Upper lobe of left lung (tissue), 6 donors: ENCODE results near the gene SLC24A5. TPM values are rescaled to one million over a fixed set of nuclear protein-coding genes. Genes with fewer than 3 reads are reported as not detected.
A peak's percentile ranks its signal among the peaks of the same experiment; 100 is the strongest.

ENCODE experiments used
- ATAC-seq, 2 donors: fragments of 200-7000 bp; cut with Tn5 transposase; one replicate each; pipeline ENCODE4 v1.9.1; 2022; ENCODE audit warnings: mild to moderate bottlenecking in 2 of 2, moderate library complexity in 2 of 2; ENCODE audit not compliant: low FRiP score in 2 of 2
- DNase-seq, 2 donors: peaks; one replicate each; pipeline ENCODE4 v3.0.0-alpha.2; 2019 to 2020
- H3K27ac ChIP-seq, 4 donors: fragments of 200-600 bp; sonication (generic); one replicate each; pipeline ENCODE4 v1.5.1; 2016 to 2019
- H3K27me3 ChIP-seq, 4 donors: fragments of 200-600 bp; sonication (generic); one replicate each; pipeline ENCODE4 v1.5.1; 2017 to 2019
- H3K36me3 ChIP-seq, 4 donors: fragments of 200-600 bp; sonication (generic); one replicate each; pipeline ENCODE4 v1.5.1; 2016 to 2019
- H3K4me1 ChIP-seq, 4 donors: fragments of 200-600 bp; sonication (generic); one replicate each; pipeline ENCODE4 v1.5.1; 2018 to 2019
- H3K4me3 ChIP-seq, 4 donors: fragments of 200-600 bp; sonication (generic); one replicate each; pipeline ENCODE4 v1.5.1; 2017 to 2019; ENCODE audit warnings: mild to moderate bottlenecking in 2 of 4, moderate library complexity in 1 of 4
- H3K9me3 ChIP-seq, 4 donors: fragments of 200-600 bp; sonication (generic); one replicate each; pipeline ENCODE4 v1.5.1; 2018 to 2019
- EP300 ChIP-seq, 4 donors: sonication (generic); formaldehyde crosslinking; IDR thresholded peaks; one replicate each; pipeline ENCODE4 v1.5.1; 2017; ENCODE audit warnings: antibody characterized with exemption in 4 of 4, control low read depth in 2 of 4
- POLR2A ChIP-seq, 4 donors: fragments of 450-650 bp; IDR thresholded peaks; one replicate each; pipeline ENCODE4 v1.5.1; 2016 to 2017; ENCODE audit warnings: antibody characterized with exemption in 4 of 4, mild to moderate bottlenecking in 2 of 4
- POLR2AphosphoS5 ChIP-seq, 2 donors: sonication (generic); formaldehyde crosslinking; IDR thresholded peaks; one replicate each; pipeline ENCODE4 v1.5.1; 2017; ENCODE audit warnings: antibody characterized with exemption in 2 of 2
- WGBS, 2 donors: methylation state at CpG; one replicate each; pipeline ENCODE4 v1.1.5; 2017 to 2018; 5-methylcytosine and 5-hydroxymethylcytosine counted together
- total RNA-seq, 6 donors: library from RNA; depleted of rRNA in 4 of 6; stranded (reverse); fragments of >200 nt in 4 of 6; gene quantifications; one replicate each; pipeline versions ENCODE4 v1.1.0 to v1.2.1, GENCODE V29; 2016 to 2021
- TF ChIP-seq, protein P1 (sequence below), 6 experiments: fragments of 450-650 bp in 4 of 6; fragments of 200-600 bp in 2 of 6; sonication (generic) in 2 of 6; IDR thresholded peaks; one replicate each; pipeline ENCODE4 v1.5.1; 2016 to 2019; ENCODE audit warnings: antibody characterized with exemption in 6 of 6
- donor health status: DM: no; HTN: no; CAD: no; lungs with moderate emphysema.
- donor health status: DM: no; HTN: yes; CAD: no; lungs with severe emphysema.

Gene SLC24A5
- total RNA-seq, 6 donors from 2014 or later: 0.83 TPM; not detected in 5

- Histone ChIP-seq H3K4me1 (no peaks in the 10 kb centered on the region), H3K36me3 (no peaks in the 10 kb centered on the region), H3K27me3 (no peaks in the 10 kb centered on the region), H3K27ac (no peak overlapping the region), H3K4me3 (no peak overlapping the region), H3K9me3 (no peaks in the 10 kb centered on the region)
- 74 to 75% methylated on average over 3 of the region's 3 CpGs for WGBS, 2 donors
- DNase-seq (no peak), ATAC-seq (no peak)
- TF ChIP-seq, protein P1, sequence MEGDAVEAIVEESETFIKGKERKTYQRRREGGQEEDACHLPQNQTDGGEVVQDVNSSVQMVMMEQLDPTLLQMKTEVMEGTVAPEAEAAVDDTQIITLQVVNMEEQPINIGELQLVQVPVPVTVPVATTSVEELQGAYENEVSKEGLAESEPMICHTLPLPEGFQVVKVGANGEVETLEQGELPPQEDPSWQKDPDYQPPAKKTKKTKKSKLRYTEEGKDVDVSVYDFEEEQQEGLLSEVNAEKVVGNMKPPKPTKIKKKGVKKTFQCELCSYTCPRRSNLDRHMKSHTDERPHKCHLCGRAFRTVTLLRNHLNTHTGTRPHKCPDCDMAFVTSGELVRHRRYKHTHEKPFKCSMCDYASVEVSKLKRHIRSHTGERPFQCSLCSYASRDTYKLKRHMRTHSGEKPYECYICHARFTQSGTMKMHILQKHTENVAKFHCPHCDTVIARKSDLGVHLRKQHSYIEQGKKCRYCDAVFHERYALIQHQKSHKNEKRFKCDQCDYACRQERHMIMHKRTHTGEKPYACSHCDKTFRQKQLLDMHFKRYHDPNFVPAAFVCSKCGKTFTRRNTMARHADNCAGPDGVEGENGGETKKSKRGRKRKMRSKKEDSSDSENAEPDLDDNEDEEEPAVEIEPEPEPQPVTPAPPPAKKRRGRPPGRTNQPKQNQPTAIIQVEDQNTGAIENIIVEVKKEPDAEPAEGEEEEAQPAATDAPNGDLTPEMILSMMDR (IDR thresholded peaks at IDR 0.05): no peak
- TF ChIP-seq POLR2A (IDR thresholded peaks at IDR 0.05): no peak
- no peak for TF ChIP-seq POLR2AphosphoS5 (IDR thresholded peaks at IDR 0.05)
- TF ChIP-seq EP300 (IDR thresholded peaks at IDR 0.05): no peak
Measured at GRCh38 chr15:48185529-48185928, 64.7 kb downstream of the SLC24A5 start.

GRCh38 chr15:48186271-48186670, 65.5 kb downstream of the SLC24A5 start:
- DNase-seq: no peak

DNA sequence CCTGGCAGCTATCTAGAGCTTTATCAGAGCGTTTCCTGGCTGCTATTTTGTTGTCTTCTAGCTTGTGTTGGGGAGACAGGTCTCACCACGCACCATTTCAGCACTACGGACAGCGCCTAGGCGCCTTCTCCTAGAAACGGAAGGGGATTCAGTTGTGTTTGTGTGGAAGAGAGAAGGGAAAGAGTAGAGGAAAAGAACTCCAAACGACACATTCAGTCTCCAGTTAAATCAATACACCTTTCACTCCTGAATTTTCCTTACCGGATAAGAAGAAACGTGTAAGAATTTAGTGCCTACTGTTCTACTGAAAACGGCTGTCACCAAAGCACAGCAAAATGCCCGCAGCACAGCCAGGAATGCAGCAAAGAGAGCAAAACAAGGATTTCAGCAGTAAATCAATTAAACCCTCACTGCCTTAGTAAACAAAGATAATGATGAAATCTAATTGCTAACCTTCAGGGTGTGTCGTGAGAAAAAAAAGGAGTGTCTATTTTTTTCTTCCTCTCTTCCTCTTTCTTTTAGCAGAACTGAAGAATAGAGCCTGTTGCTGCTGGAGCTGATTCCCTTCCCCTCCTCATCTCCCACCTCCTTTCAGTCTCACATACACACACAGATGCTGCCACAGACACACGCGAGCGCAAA, 70.3 kb downstream of the SLC24A5 start:
- Histone ChIP-seq H3K36me3 (no peaks in the 10 kb centered on the region), H3K9me3 (no peaks in the 10 kb centered on the region), H3K4me1 (no peaks in the 10 kb centered on the region), H3K27me3 (no peaks in the 10 kb centered on the region), H3K4me3 (no peak overlapping the region), H3K27ac (no peak overlapping the region)
- WGBS, 2 donors: 6 to 10% methylated on average over 15 of the region's 15 CpGs
- DNase-seq (peak in 1 of 2 donors; percentile 22), ATAC-seq (peak in 1 of 2 donors; percentile 58)
- TF ChIP-seq POLR2AphosphoS5 (IDR thresholded peaks at IDR 0.05): no peak
- TF ChIP-seq, protein P1 (IDR thresholded peaks at IDR 0.05): no peak
- TF ChIP-seq EP300 (IDR thresholded peaks at IDR 0.05): no peak
- no peak for TF ChIP-seq POLR2A (IDR thresholded peaks at IDR 0.05)

More at GRCh38 chr15:48186271-48186670, 65.5 kb downstream of the SLC24A5 start:
- ATAC-seq: no peak
- H3K9me3 ChIP-seq: no peaks in the 10 kb centered on the region
- H3K27me3 ChIP-seq: no peaks in the 10 kb centered on the region
- H3K27ac ChIP-seq: no peak overlapping the region
- TF ChIP-seq EP300 (IDR thresholded peaks at IDR 0.05) (no peak), POLR2AphosphoS5 (IDR thresholded peaks at IDR 0.05) (no peak), POLR2A (IDR thresholded peaks at IDR 0.05) (no peak)
- TF ChIP-seq, protein P1 (IDR thresholded peaks at IDR 0.05): no peak
- no peaks in the 10 kb centered on the region for H3K36me3 ChIP-seq
- H3K4me3 ChIP-seq: no peak overlapping the region
- 87 to 94% methylated on average over 3 of the region's 3 CpGs for WGBS, 2 donors
- no peaks in the 10 kb centered on the region for H3K4me1 ChIP-seq

DNA sequence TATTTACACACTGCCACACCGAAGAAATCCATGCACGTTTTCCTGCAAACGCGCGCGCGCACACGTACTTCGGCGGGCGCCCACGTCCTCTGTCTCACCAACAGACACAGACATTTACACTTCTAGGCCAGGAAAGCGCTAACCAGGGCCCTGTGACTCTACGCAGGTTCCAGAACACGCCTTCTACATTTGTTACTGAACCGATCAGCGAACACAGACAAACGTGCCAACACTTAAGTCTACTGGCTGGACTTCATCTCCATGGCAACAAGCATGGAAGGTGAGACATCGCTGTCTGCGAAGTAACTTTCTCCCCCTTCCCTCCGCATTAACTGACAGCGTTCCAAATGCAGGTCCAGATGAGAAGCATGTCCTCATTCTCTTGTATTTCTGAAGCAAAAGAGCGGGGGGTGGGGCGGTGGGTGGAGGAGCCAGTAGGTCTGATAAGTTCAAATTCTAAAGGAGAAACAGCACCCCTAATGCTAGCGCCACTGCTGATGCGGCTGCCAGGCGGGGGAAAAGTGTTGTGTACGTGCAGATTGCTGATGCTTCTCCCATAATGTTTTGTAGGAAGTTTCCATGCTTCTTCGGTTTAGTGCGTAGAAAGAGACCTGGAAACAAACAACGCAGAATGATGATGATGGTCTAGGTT, 70.9 kb downstream of the SLC24A5 start, which contains the start of gene CTXN2:
Gene CTXN2, plus strand, starts transcription at position 92 of the 652 bp plus-strand sequence. CDS start 9,636 bp downstream, outside the sequence.
- no peaks in the 10 kb centered on the region for H3K4me1 ChIP-seq
- no peak for ATAC-seq
- 13 to 17% methylated on average over 26 to 31 of the region's 31 CpGs for WGBS, 2 donors
- H3K9me3 ChIP-seq: no peaks in the 10 kb centered on the region
- no peak within 1 kb of the TSS for H3K4me3 ChIP-seq
- TF ChIP-seq EP300 (IDR thresholded peaks at IDR 0.05) (no peak), POLR2AphosphoS5 (IDR thresholded peaks at IDR 0.05) (no peak), POLR2A (IDR thresholded peaks at IDR 0.05) (no peak)
- TF ChIP-seq, protein P1 (IDR thresholded peaks at IDR 0.05): no peak
- H3K36me3 ChIP-seq: no peaks in the 10 kb centered on the region
- no peak within 1 kb of the TSS for H3K27ac ChIP-seq
- H3K27me3 ChIP-seq: no peaks in the 10 kb centered on the region
- no peak for DNase-seq

Other genes with a start within 250 kb of the SLC24A5 start
- gene MYEF2, start 57.3 kb downstream of the SLC24A5 start, total RNA-seq: 10 to 100 TPM; 12.6 to 44.0 (median 28.0) TPM
- not detected for gene CTXN2, start 70.7 kb downstream of the SLC24A5 start, total RNA-seq
- gene SLC12A1, start 85.3 kb downstream of the SLC24A5 start, total RNA-seq: not detected
- gene DUT, start 210.4 kb downstream of the SLC24A5 start, total RNA-seq: 10 to 100 TPM; 29.3 to 87.5 (median 61.2) TPM